WTC11 (cell line): Measurements from ENCODE around the gene NEK7. TPM values are rescaled to one million over a fixed set of nuclear protein-coding genes. Genes with fewer than 3 reads are reported as not detected.

Experiments
- ATAC-seq: fragments of 200-7000 bp; cut with Tn5 transposase; 2 replicates; pipeline ENCODE4 v1.10.0; 2021; ENCODE audit warnings: mild to moderate bottlenecking, moderate library complexity
- CTCF ChIA-PET: fragments of 300-600 bp; sonication (Branson Sonifier 250); formaldehyde crosslinking; loops from one replicate; lab custom pipeline; 2021; ENCODE audit warnings: antibody characterized with exemption; lab: Charles Lee
- POLR2A ChIA-PET: fragments of 350-600 bp; sonication (Branson Sonifier 250); formaldehyde crosslinking; loops from one replicate; lab custom pipeline; 2021; ENCODE audit warnings: antibody characterized with exemption; lab: Charles Lee
- DNase-seq: peaks from one replicate; pipeline ENCODE4 v3.0.0; 2021; ENCODE audit warnings: low spot score
- H3K27ac Mint-ChIP-seq: 2 replicates; pipeline ENCODE4 v1.8.0; 2021; ENCODE audit warnings: mixed read lengths
- H3K27me3 Mint-ChIP-seq: 2 replicates; pipeline ENCODE4 v1.8.0; 2021; ENCODE audit warnings: low read depth, mild to moderate bottlenecking, moderate library complexity, mixed read lengths
- H3K36me3 Mint-ChIP-seq: 2 replicates; pipeline ENCODE4 v1.8.0; 2021; ENCODE audit warnings: mixed read lengths
- H3K4me1 Mint-ChIP-seq: 2 replicates; pipeline ENCODE4 v1.8.0; 2022; ENCODE audit warnings: mixed read lengths
- H3K4me3 Mint-ChIP-seq: 2 replicates; pipeline ENCODE4 v1.8.0; 2021; ENCODE audit warnings: mild to moderate bottlenecking, moderate library complexity, mixed read lengths
- H3K9me3 Mint-ChIP-seq: 2 replicates; pipeline ENCODE4 v1.8.0; 2021; ENCODE audit warnings: mixed read lengths
- ATF1 ChIP-seq: sonication (generic); formaldehyde crosslinking; IDR thresholded peaks from 2 replicates; pipeline ENCODE4 v1.8.1; 2023; ENCODE audit warnings: mild to moderate bottlenecking, moderate library complexity, missing genetic modification reagents
- CBFB ChIP-seq: sonication (generic); formaldehyde crosslinking; IDR thresholded peaks from 2 replicates; pipeline ENCODE4 v1.8.1; 2022; ENCODE audit warnings: mild to moderate bottlenecking, low read depth, missing genetic modification reagents
- CREM ChIP-seq: sonication (generic); formaldehyde crosslinking; IDR thresholded peaks from 2 replicates; pipeline ENCODE4 v1.8.1; 2022; ENCODE audit warnings: mild to moderate bottlenecking, missing genetic modification reagents, moderate library complexity
- FOXJ3 ChIP-seq: sonication (generic); formaldehyde crosslinking; IDR thresholded peaks from 2 replicates; pipeline ENCODE4 v1.9.0; 2021; ENCODE audit warnings: missing genetic modification reagents, mild to moderate bottlenecking, borderline replicate concordance
- FOXK1 ChIP-seq: sonication (generic); formaldehyde crosslinking; IDR thresholded peaks from 2 replicates; pipeline ENCODE4 v1.8.0; 2022; ENCODE audit warnings: mild to moderate bottlenecking, moderate library complexity, missing genetic modification reagents
- GABPB1 ChIP-seq: sonication (generic); formaldehyde crosslinking; IDR thresholded peaks from 2 replicates; pipeline ENCODE4 v1.8.1; 2023; ENCODE audit warnings: mild to moderate bottlenecking, missing genetic modification reagents
- GTF2I ChIP-seq: fragments of 250-450 bp; sonication (Bioruptor Pico); conservative IDR thresholded peaks from 2 replicates; pipeline ENCODE4 v1.4.0; 2021; ENCODE audit warnings: mild to moderate bottlenecking
- HMGA2 ChIP-seq: fragments of 250-450 bp; sonication (Bioruptor Pico); IDR thresholded peaks from 2 replicates; pipeline ENCODE4 v1.4.0; 2021; ENCODE audit warnings: mild to moderate bottlenecking, moderate library complexity
- IRF2 ChIP-seq: sonication (generic); formaldehyde crosslinking; IDR thresholded peaks from 2 replicates; pipeline ENCODE4 v1.8.0; 2022; ENCODE audit warnings: low read depth, missing genetic modification reagents, borderline replicate concordance
- JAZF1 ChIP-seq: fragments of 250-450 bp; sonication (Bioruptor Pico); IDR thresholded peaks from 2 replicates; pipeline ENCODE4 v1.9.0; 2021; ENCODE audit warnings: moderate library complexity, mild to moderate bottlenecking, inconsistent platforms
- JUN ChIP-seq: sonication (generic); formaldehyde crosslinking; IDR thresholded peaks from 2 replicates; pipeline ENCODE4 v1.8.0; 2023; ENCODE audit warnings: mild to moderate bottlenecking, missing genetic modification reagents
- NFYB ChIP-seq: sonication (generic); formaldehyde crosslinking; conservative IDR thresholded peaks from 2 replicates; pipeline ENCODE4 v1.8.0; 2022; ENCODE audit warnings: low read depth, missing genetic modification reagents
- SMAD3 ChIP-seq: sonication (generic); formaldehyde crosslinking; IDR thresholded peaks from 2 replicates; pipeline ENCODE4 v1.8.0; 2022; ENCODE audit warnings: missing genetic modification reagents, mild to moderate bottlenecking, borderline replicate concordance
- SP1 ChIP-seq: sonication (generic); formaldehyde crosslinking; conservative IDR thresholded peaks from 2 replicates; pipeline ENCODE4 v1.8.1; 2022; ENCODE audit warnings: missing genetic modification reagents
- ZNF121 ChIP-seq: sonication (generic); formaldehyde crosslinking; IDR thresholded peaks from 2 replicates; pipeline ENCODE4 v1.8.0; 2023; ENCODE audit warnings: missing genetic modification reagents
- ZNF317 ChIP-seq: sonication (generic); formaldehyde crosslinking; IDR thresholded peaks from 2 replicates; pipeline ENCODE4 v1.8.1; 2023; ENCODE audit warnings: low read depth, mild to moderate bottlenecking, moderate library complexity, missing genetic modification reagents, borderline replicate concordance
- ZNF396 ChIP-seq: fragments of 250-450 bp; sonication (Bioruptor Pico); IDR thresholded peaks from 2 replicates; pipeline ENCODE4 v1.8.0; 2021; ENCODE audit warnings: mild to moderate bottlenecking, moderate library complexity, borderline replicate concordance
- ZNF416 ChIP-seq: fragments of 250-450 bp; sonication (Bioruptor Pico); IDR thresholded peaks from 2 replicates; pipeline ENCODE4 v1.9.0; 2021; ENCODE audit warnings: mild to moderate bottlenecking, inconsistent platforms
- total RNA-seq: library from RNA; stranded (reverse); gene quantifications from 3 replicates; pipeline ENCODE4 v1.2.3, GENCODE V29; 2021
- TF ChIP-seq, protein P1 (sequence below): sonication (generic); formaldehyde crosslinking; IDR thresholded peaks from 2 replicates; pipeline ENCODE4 v1.8.0; 2022; ENCODE audit warnings: missing genetic modification reagents
- TF ChIP-seq, protein P2 (sequence below): sonication (generic); formaldehyde crosslinking; IDR thresholded peaks from 2 replicates; pipeline ENCODE4 v1.8.0; 2022; ENCODE audit warnings: mild to moderate bottlenecking, missing genetic modification reagents
- TF ChIP-seq, protein P3 (sequence below): sonication (generic); formaldehyde crosslinking; IDR thresholded peaks from 2 replicates; pipeline ENCODE4 v1.8.1; 2022; ENCODE audit warnings: mild to moderate bottlenecking, moderate library complexity, missing genetic modification reagents
- TF ChIP-seq, protein P4 (sequence below): fragments of 200-600 bp; IDR thresholded peaks from 2 replicates; pipeline ENCODE4 v1.8.0; 2022; ENCODE audit warnings: antibody characterized with exemption
- TF ChIP-seq, protein P5 (sequence below): sonication (generic); formaldehyde crosslinking; IDR thresholded peaks from 2 replicates; pipeline ENCODE4 v1.8.1; 2023; ENCODE audit warnings: mild to moderate bottlenecking, missing genetic modification reagents, moderate library complexity
- TF ChIP-seq, protein P6 (sequence below): fragments of 250-450 bp; sonication (Bioruptor Pico); IDR thresholded peaks from 2 replicates; pipeline ENCODE4 v2.1.2; 2022; ENCODE audit warnings: mild to moderate bottlenecking, moderate library complexity

Gene NEK7
- total RNA-seq, 1 experiment from 2014 or later = 10.3 TPM

DNA sequence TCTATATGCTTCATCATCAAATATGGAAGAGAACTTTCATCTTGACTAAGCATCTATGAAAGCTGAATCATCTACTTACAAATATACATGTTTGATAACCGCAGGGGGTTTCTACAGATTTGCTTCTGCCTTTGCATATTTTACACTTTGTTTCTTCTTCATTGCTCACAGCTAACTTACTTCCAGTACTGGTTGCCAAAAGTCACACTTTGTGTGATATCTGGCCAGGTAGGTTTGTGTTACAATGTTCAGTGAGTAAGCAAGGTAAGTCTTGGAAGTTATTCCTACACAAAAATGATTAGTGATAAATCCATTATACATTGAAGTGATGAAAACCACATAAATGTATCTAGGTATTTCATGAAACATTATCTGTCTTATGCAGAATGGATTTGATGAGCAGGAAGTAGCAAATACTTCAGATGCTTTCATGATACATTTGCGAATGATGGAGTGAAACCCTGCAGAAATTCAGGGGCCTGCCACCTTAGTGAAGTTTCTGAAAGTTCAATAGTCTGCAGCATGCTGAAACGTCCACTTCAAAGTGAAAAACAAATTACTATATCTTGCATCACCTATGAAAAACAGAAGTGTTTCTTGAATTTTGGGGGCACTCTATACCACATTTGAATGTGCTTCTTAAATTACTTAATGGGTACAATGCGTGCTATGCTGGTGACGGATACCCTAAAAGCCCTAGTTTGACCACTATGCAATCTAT is 196.3 kb downstream of the NEK7 start:
- H3K27me3 Mint-ChIP-seq = no peaks in the 10 kb centered on the region
- no peaks in the 10 kb centered on the region for H3K9me3 Mint-ChIP-seq
- CTCF ChIA-PET = interaction anchor here (0.6 kb wide), 1 partner anchor 58 kb away, joined by 3 read pairs; no protein-coding TSS in a partner anchor
- H3K4me1 Mint-ChIP-seq = no peaks in the 10 kb centered on the region
- no peak for DNase-seq
- no peaks in the 10 kb centered on the region for H3K36me3 Mint-ChIP-seq
- H3K27ac Mint-ChIP-seq = no peak overlapping the region
- TF ChIP-seq ATF1 (CRISPR knock-in tag) (no peak), ZNF121 (no peak), SMAD3 (CRISPR knock-in tag) (no peak), NFYB (CRISPR knock-in tag) (no peak), IRF2 (CRISPR knock-in tag) (no peak), CBFB (CRISPR knock-in tag) (no peak), FOXK1 (CRISPR knock-in tag) (no peak), SP1 (CRISPR knock-in tag) (no peak)
- TF ChIP-seq, protein P1, sequence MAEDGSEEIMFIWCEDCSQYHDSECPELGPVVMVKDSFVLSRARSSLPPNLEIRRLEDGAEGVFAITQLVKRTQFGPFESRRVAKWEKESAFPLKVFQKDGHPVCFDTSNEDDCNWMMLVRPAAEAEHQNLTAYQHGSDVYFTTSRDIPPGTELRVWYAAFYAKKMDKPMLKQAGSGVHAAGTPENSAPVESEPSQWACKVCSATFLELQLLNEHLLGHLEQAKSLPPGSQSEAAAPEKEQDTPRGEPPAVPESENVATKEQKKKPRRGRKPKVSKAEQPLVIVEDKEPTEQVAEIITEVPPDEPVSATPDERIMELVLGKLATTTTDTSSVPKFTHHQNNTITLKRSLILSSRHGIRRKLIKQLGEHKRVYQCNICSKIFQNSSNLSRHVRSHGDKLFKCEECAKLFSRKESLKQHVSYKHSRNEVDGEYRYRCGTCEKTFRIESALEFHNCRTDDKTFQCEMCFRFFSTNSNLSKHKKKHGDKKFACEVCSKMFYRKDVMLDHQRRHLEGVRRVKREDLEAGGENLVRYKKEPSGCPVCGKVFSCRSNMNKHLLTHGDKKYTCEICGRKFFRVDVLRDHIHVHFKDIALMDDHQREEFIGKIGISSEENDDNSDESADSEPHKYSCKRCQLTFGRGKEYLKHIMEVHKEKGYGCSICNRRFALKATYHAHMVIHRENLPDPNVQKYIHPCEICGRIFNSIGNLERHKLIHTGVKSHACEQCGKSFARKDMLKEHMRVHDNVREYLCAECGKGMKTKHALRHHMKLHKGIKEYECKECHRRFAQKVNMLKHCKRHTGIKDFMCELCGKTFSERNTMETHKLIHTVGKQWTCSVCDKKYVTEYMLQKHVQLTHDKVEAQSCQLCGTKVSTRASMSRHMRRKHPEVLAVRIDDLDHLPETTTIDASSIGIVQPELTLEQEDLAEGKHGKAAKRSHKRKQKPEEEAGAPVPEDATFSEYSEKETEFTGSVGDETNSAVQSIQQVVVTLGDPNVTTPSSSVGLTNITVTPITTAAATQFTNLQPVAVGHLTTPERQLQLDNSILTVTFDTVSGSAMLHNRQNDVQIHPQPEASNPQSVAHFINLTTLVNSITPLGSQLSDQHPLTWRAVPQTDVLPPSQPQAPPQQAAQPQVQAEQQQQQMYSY (CRISPR knock-in tag) = no peak
- TF ChIP-seq, protein P2, sequence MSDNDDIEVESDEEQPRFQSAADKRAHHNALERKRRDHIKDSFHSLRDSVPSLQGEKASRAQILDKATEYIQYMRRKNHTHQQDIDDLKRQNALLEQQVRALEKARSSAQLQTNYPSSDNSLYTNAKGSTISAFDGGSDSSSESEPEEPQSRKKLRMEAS (CRISPR knock-in tag) = no peak
- TF ChIP-seq, protein P3, sequence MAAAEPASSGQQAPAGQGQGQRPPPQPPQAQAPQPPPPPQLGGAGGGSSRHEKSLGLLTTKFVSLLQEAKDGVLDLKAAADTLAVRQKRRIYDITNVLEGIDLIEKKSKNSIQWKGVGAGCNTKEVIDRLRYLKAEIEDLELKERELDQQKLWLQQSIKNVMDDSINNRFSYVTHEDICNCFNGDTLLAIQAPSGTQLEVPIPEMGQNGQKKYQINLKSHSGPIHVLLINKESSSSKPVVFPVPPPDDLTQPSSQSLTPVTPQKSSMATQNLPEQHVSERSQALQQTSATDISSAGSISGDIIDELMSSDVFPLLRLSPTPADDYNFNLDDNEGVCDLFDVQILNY (CRISPR knock-in tag) = no peak
- TF ChIP-seq, protein P4, sequence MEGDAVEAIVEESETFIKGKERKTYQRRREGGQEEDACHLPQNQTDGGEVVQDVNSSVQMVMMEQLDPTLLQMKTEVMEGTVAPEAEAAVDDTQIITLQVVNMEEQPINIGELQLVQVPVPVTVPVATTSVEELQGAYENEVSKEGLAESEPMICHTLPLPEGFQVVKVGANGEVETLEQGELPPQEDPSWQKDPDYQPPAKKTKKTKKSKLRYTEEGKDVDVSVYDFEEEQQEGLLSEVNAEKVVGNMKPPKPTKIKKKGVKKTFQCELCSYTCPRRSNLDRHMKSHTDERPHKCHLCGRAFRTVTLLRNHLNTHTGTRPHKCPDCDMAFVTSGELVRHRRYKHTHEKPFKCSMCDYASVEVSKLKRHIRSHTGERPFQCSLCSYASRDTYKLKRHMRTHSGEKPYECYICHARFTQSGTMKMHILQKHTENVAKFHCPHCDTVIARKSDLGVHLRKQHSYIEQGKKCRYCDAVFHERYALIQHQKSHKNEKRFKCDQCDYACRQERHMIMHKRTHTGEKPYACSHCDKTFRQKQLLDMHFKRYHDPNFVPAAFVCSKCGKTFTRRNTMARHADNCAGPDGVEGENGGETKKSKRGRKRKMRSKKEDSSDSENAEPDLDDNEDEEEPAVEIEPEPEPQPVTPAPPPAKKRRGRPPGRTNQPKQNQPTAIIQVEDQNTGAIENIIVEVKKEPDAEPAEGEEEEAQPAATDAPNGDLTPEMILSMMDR = no peak
- TF ChIP-seq, all 79 proteins: peak for 0
- POLR2A ChIA-PET = no interaction called here
- no peak overlapping the region for H3K4me3 Mint-ChIP-seq
- no peak for ATAC-seq

DNA sequence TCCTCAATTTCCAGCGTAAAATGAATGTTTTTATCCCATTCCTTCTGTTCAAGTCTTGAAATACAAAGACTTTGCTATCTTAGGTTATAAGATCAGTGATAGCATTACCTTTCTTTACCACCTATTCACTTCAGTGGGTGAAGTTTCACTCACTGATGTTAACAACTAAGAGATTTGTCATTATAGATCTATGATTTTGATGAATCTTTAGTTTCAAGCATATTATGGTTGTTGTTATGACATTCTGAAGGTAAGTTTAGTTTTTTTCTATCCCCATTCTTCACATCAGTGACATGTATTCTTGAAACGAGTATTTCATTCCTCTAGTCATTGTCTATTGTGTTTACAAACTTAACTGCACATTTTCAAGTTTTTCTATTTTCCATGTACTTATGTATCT is 201.1 kb downstream of the NEK7 start:
- H3K9me3 Mint-ChIP-seq = no peaks in the 10 kb centered on the region
- DNase-seq = no peak
- no peak overlapping the region for H3K27ac Mint-ChIP-seq
- no peaks in the 10 kb centered on the region for H3K27me3 Mint-ChIP-seq
- CTCF ChIA-PET = interaction anchor here (1.6 kb wide), 1 partner anchor 14 kb away, joined by 5 read pairs; no protein-coding TSS in a partner anchor
- no peaks in the 10 kb centered on the region for H3K36me3 Mint-ChIP-seq
- ATAC-seq = no peak
- peaks cover 7% of the 10 kb centered on the region for H3K4me1 Mint-ChIP-seq
- H3K4me3 Mint-ChIP-seq = no peak overlapping the region
- POLR2A ChIA-PET = no interaction called here
- no peak for TF ChIP-seq ZNF396 (CRISPR knock-in tag)
- no peak for TF ChIP-seq GTF2I (CRISPR knock-in tag)
- no peak for TF ChIP-seq ZNF317 (CRISPR knock-in tag)
- TF ChIP-seq, protein P5, sequence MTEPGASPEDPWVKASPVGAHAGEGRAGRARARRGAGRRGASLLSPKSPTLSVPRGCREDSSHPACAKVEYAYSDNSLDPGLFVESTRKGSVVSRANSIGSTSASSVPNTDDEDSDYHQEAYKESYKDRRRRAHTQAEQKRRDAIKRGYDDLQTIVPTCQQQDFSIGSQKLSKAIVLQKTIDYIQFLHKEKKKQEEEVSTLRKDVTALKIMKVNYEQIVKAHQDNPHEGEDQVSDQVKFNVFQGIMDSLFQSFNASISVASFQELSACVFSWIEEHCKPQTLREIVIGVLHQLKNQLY (CRISPR knock-in tag) = no peak
- no peak for TF ChIP-seq FOXJ3 (CRISPR knock-in tag)
- TF ChIP-seq GABPB1 (CRISPR knock-in tag) = no peak
- TF ChIP-seq CREM (CRISPR knock-in tag) = no peak
- no peak for TF ChIP-seq JUN (CRISPR knock-in tag)
- no peak for TF ChIP-seq HMGA2 (CRISPR knock-in tag)
- no peak for TF ChIP-seq JAZF1 (CRISPR knock-in tag)
- TF ChIP-seq ZNF416 (CRISPR knock-in tag) = no peak
- TF ChIP-seq, protein P6, sequence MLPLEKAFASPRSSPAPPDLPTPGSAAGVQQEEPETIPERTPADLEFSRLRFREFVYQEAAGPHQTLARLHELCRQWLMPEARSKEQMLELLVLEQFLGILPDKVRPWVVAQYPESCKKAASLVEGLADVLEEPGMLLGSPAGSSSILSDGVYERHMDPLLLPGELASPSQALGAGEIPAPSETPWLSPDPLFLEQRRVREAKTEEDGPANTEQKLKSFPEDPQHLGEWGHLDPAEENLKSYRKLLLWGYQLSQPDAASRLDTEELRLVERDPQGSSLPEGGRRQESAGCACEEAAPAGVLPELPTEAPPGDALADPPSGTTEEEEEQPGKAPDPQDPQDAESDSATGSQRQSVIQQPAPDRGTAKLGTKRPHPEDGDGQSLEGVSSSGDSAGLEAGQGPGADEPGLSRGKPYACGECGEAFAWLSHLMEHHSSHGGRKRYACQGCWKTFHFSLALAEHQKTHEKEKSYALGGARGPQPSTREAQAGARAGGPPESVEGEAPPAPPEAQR (CRISPR knock-in tag) = no peak
